ENCODE results near the gene DENND1A.
A peak's percentile ranks its signal among the peaks of the same experiment; 100 is the strongest.

DENND1A gene

DNA sequence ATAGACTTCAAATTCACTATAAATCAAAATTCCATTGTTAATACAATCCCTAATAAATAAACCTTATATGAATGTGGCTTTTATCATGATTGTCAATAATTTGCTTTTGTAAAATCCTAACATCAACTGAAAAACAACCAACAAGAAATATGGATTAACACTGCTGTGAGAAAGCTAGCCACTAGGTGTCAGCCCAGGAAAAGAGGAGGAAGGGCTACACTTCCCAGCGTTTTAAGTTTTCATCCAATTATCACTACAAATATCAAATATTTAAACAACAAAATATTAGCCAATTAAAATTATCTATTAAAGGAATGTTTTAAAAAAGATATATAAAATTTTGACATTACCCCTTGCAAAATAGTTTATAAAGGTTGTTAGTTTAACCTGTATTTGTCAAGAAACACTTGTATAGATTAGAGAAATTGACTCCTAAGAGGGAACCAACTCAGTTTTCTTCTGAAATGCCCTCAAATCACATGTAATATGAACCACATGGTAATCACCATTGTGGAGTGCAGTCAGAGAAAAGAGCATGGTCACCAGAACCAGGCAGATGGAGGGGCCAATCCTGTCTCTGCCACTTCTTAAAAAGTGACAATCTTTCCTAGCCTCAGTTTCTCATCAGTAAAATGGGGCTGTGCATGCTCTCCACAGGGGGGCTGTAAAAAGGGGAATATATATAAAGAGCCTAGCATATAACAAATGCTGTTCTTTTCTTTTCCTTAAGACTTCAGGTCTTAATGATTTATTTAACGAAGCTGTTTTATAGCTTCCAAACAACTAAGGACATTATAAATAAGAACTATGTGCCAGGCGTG lies 385.7 kb downstream of the DENND1A start:
- TF ChIP-seq POLR2A (IDR thresholded peaks at IDR 0.05; ENCODE audit: low read depth, low read length) = no peak
- peak; percentile 39 for DNase-seq (ENCODE audit: insufficient read length, low spot score)
- FAIRE-seq = peak; percentile 62

GRCh38 chr9:123543492-123543891 lies 386.4 kb downstream of the DENND1A start:
- TF ChIP-seq POLR2A (IDR thresholded peaks at IDR 0.05; ENCODE audit: low read depth, low read length) = no peak

GRCh38 chr9:123542435-123543225 lies 387.3 kb downstream of the DENND1A start:
- FAIRE-seq (no peak), DNase-seq (ENCODE audit: insufficient read length, low spot score) (no peak)
- no peak for TF ChIP-seq POLR2A (IDR thresholded peaks at IDR 0.05; ENCODE audit: low read depth, low read length)

More at GRCh38 chr9:123543492-123543891, 386.4 kb downstream of the DENND1A start:
- DNase-seq (ENCODE audit: insufficient read length, low spot score) (no peak), FAIRE-seq (no peak)

- TF ChIP-seq POLR2A (IDR thresholded peaks at IDR 0.05; ENCODE audit: low read depth, low read length) = no peak
- DNase-seq (ENCODE audit: insufficient read length, low spot score) = no peak
- FAIRE-seq = no peak
Measured at GRCh38 chr9:123541411-123541810, 388.5 kb downstream of the DENND1A start.

- DNase-seq (ENCODE audit: insufficient read length, low spot score) = no peak
- no peak for FAIRE-seq
- TF ChIP-seq POLR2A (IDR thresholded peaks at IDR 0.05; ENCODE audit: low read depth, low read length) = no peak
Measured at GRCh38 chr9:123540457-123540856, 389.5 kb downstream of the DENND1A start.

GRCh38 chr9:123537809-123538208 lies 392.1 kb downstream of the DENND1A start:
- FAIRE-seq = no peak
- TF ChIP-seq POLR2A (IDR thresholded peaks at IDR 0.05; ENCODE audit: low read depth, low read length) = no peak
- DNase-seq (ENCODE audit: insufficient read length, low spot score) = no peak

GRCh38 chr9:123536455-123536868 lies 393.5 kb downstream of the DENND1A start:
- FAIRE-seq (no peak), DNase-seq (ENCODE audit: insufficient read length, low spot score) (no peak)
- no peak for TF ChIP-seq POLR2A (IDR thresholded peaks at IDR 0.05; ENCODE audit: low read depth, low read length)

DNA sequence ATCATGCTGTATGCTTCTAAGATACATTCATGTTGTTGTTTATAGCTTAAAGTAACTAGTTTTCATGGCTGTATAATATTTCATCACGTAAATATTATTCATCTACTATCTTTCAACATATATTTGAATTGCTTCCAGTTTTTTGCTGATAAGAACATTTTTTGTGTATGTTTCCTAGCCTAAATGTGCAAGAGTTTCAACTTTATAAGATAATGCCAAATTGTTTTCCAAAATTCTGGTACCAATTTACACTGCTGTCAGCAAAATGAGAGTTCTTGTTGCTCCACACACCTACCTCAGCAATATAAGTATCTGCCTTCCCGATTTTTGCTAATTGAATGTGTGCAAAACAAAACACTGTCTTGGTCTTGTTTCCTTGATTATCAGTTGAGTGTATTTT lies 395.6 kb downstream of the DENND1A start:
- DNase-seq (ENCODE audit: insufficient read length, low spot score) (no peak), FAIRE-seq (peak; percentile 66)
- TF ChIP-seq POLR2A (IDR thresholded peaks at IDR 0.05; ENCODE audit: low read depth, low read length) = no peak

- no peak for TF ChIP-seq POLR2A (IDR thresholded peaks at IDR 0.05; ENCODE audit: low read depth, low read length)
- FAIRE-seq = no peak
- DNase-seq (ENCODE audit: insufficient read length, low spot score) = no peak
Measured at GRCh38 chr9:123530244-123530643, 399.7 kb downstream of the DENND1A start.

DNA sequence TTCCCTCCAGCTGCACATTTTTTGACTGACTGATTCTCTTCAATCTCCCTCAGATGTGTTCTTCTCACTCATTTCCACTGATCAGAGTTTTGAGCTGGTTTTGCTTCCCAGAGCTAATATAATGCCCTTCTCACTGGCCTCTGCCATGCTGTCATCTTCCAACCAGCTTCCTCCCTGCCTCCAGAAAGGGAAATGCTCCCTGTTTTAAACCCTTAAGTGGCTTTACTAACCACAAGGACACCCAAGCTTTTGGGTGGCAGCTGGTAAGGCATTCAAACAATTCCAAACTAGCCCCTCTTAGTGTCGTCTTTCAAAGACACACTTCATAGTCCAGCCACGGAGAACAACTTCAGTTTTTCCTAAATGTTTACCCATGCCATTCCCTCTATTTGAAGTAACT lies 401.4 kb downstream of the DENND1A start:
- no peak for TF ChIP-seq POLR2A (IDR thresholded peaks at IDR 0.05; ENCODE audit: low read depth, low read length)
- DNase-seq (ENCODE audit: insufficient read length, low spot score) (no peak), FAIRE-seq (no peak)

DNA sequence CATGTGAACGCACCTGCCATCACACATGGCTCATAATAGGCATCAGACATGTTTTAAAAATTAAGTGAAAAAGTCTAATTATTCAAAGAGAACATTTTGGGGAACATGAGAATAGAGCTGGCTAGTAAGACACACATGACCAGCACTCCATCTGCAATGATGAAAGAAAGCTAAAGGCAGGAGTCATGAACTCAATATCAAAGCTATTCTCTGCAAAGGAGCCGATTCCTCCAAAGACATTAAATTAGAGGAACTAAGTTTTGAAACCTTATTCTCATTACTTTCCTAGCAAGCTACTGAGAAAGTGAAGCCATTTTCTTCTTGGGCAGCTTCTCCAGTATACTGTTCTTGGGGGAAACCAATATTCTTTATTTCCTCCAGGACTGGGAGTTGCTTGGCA lies 401.9 kb downstream of the DENND1A start:
- DNase-seq (ENCODE audit: insufficient read length, low spot score) (no peak), FAIRE-seq (no peak)
- TF ChIP-seq POLR2A (IDR thresholded peaks at IDR 0.05; ENCODE audit: low read depth, low read length) = no peak

DNA sequence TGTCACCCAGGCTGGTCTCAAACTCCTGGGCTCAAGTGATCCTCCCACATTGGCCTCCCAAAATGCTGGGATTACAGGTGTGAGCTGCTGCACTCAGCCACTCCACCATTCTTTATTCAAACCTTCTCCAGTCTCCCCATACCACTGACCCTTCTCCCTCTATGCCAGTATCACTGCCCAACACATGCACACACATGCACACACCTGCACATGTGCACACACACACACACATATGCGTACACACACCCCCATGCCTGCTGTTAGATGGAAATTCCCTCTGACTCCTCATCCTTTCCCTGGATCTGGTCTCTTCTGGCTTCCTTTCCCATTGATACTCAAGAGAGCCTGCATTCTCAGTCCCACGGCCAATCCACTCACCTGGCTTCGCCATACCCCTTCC lies 404.0 kb downstream of the DENND1A start:
- no peak for TF ChIP-seq POLR2A (IDR thresholded peaks at IDR 0.05; ENCODE audit: low read depth, low read length)
- no peak for FAIRE-seq
- no peak for DNase-seq (ENCODE audit: insufficient read length, low spot score)

GRCh38 chr9:123525424-123525823 lies 404.5 kb downstream of the DENND1A start:
- FAIRE-seq (no peak), DNase-seq (ENCODE audit: insufficient read length, low spot score) (no peak)
- TF ChIP-seq POLR2A (IDR thresholded peaks at IDR 0.05; ENCODE audit: low read depth, low read length) = no peak

DNA sequence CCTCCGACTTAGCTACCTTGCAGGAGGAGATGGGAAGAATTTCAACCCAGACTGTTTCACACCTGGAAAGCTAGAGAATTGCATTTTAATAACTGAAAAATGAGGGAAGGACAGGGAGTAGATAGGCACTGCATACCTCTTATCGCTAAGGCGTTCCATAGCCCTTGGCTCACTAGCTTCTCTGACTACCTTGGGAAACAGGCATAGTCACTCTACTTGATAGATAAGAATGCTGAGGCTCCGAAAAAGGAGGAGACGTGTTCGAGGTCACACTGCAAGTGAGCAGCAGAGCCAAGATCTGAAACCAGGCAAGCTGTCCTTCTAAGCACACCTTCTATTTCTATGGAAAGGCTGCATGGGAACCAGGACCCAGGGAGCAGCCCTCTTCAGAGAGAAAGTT lies 405.1 kb downstream of the DENND1A start:
- FAIRE-seq (no peak), DNase-seq (ENCODE audit: insufficient read length, low spot score) (no peak)
- TF ChIP-seq POLR2A (IDR thresholded peaks at IDR 0.05; ENCODE audit: low read depth, low read length) = no peak

GRCh38 chr9:123523845-123524244 lies 406.1 kb downstream of the DENND1A start:
- no peak for TF ChIP-seq POLR2A (IDR thresholded peaks at IDR 0.05; ENCODE audit: low read depth, low read length)
- DNase-seq (ENCODE audit: insufficient read length, low spot score) (no peak), FAIRE-seq (no peak)
